ENCODE measurements around the gene ZNF462.
"Not testable (repeated sequence)": the region's sequence is repeated elsewhere in the genome, so short reads cannot be mapped to it uniquely, and the experiment has no call there.

The ZNF462 gene, protein sequence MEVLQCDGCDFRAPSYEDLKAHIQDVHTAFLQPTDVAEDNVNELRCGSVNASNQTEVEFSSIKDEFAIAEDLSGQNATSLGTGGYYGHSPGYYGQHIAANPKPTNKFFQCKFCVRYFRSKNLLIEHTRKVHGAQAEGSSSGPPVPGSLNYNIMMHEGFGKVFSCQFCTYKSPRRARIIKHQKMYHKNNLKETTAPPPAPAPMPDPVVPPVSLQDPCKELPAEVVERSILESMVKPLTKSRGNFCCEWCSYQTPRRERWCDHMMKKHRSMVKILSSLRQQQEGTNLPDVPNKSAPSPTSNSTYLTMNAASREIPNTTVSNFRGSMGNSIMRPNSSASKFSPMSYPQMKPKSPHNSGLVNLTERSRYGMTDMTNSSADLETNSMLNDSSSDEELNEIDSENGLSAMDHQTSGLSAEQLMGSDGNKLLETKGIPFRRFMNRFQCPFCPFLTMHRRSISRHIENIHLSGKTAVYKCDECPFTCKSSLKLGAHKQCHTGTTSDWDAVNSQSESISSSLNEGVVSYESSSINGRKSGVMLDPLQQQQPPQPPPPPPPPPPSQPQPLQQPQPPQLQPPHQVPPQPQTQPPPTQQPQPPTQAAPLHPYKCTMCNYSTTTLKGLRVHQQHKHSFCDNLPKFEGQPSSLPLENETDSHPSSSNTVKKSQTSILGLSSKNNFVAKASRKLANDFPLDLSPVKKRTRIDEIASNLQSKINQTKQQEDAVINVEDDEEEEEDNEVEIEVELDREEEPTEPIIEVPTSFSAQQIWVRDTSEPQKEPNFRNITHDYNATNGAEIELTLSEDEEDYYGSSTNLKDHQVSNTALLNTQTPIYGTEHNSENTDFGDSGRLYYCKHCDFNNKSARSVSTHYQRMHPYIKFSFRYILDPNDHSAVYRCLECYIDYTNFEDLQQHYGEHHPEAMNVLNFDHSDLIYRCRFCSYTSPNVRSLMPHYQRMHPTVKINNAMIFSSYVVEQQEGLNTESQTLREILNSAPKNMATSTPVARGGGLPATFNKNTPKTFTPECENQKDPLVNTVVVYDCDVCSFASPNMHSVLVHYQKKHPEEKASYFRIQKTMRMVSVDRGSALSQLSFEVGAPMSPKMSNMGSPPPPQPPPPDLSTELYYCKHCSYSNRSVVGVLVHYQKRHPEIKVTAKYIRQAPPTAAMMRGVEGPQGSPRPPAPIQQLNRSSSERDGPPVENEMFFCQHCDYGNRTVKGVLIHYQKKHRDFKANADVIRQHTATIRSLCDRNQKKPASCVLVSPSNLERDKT (N-terminal part only)

DNA sequence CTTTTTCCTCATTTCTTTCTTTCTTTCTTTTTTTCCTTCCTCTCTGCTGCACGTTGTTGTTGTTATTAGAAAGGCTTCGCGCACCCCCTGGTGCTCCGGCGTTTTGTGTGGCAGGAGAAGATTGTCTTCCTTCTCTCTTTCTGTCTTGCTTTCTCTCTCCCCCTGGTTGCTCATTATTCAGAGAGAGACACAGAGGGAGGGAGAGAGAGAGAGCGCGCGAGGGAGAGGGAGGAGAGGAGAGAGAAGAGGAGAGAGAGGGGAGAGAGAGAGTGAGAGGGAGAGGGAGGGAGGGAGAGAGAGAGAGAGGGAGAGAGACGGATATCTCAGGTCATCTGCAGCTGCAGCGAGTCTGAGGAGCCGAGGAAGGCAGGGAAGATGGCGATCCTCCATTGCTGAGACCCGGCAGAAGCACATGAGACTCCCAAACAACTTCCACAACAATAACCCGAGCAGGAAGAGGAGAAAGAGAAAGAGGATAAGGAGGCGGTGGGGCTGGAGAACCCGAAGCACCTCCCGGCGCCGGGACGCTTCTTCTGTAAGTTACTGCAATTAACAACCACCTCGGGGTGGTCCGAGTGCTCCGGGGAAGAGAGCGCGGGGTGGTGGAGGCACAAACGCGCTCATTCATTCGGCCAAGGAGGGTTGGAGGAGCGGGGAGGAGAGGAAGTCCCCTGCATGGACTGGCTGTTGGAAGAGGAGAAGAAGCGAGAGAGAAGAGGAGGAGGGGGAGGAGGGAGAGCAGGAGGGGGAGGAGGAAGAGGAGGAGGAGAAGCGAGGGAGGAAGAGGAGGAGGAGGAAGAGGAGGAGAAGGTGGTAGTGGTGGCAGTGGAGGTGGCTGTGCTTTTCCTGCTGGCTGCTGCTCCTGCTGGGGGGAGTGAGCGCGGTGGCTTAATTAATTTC, at the start of gene ZNF462:
Gene ZNF462, plus strand, starts transcription at position 346 of the 900 bp plus-strand sequence. CDS start 60,218 bp downstream, outside the sequence.
- peak; percentile 21 for DNase-seq

DNA sequence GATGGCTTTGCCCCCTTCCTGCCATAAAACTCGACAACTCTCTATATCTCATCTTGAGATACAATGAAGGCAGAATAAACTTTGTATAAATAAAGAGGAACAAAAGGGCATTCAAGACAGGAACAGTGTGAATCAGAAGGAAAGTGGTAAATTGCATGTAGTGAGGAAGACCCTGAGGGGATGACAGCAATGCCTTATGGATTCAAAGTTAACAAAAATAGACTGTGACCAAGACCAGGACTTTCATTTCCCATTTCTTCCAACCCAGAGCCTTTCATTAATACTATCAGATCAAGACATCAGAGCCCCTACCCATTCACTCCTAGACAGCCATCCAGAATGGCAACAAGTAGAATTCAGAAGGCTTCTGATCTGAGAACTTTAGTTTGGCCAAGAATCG, 46.4 kb upstream of the ZNF462 start:
- no peak for DNase-seq

DNA sequence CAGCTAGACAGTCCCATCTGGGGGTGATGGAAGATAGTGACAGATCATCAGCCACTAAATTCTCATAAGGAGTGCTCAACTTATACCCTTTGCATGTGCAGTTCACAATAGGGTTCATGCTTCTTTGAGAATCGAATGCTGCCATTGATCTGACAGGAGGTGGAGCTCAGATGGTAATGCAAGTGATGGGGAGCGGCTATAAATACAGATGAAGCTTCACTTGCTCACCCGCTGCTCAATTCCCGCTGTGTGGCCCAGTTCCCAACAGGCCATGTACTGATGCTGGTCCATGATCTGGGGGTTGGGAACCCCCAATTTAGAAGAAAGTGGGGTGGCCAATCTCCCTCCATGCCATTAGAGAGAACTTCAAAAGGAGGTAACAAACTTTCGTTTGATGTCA, 44.9 kb upstream of the ZNF462 start:
- no peak for DNase-seq

DNA sequence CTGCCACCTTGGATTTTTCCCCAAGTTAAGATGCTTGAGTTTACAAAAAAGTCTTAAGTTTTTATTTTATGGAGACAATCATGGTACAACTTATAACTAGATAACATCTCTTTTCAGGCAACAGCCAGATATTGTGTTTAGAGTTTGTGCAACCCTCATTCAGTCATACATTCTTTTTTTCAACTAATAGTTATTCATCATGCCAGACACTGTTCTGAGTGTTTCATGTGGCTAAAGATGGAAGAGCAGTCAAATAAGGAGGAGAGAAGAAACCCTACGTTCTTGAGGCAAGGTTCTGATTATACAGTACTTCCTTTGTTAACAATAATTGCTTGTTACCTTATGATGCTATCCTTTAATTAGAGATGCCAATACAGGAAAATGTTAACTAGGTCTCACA, 42.1 kb upstream of the ZNF462 start:
- DNase-seq = no peak

DNA sequence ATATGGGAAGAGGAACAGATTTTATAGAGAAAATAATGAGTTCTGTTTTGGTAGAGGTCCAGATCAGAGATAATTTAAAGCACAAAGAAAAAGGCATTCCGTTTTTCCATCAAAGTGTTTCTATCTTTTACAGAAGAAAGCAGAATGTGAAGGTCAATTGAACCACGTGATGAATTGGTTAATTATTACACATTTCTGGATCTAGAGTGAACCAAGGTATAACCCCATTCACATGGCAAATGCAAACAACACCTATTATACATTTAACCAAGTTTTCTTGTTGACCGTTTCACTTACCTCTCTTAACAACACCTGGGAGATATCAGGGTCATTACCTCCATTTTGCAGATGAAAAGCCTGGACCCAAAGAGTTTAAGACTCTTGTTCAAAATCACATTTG, 34.9 kb upstream of the ZNF462 start:
- no peak for DNase-seq

DNA sequence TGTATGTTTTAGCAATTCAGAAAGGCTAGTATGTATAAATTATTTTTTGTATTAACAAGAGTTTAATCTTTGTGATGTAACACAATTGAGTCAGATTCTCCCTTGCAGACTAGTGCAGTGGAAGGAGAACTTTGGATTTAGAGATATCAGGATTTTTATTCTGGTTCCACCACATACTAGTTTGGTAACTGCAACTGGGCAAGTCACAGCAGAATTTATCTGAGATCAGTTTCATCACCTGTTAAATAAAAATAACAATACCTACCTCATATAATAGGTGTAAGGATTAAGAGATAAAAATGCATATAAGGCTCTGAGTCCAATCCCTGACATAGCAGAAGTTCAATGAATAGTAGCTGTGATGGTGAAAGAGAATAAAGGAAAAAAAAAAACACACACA, 34.0 kb upstream of the ZNF462 start:
- no peak for DNase-seq

DNA sequence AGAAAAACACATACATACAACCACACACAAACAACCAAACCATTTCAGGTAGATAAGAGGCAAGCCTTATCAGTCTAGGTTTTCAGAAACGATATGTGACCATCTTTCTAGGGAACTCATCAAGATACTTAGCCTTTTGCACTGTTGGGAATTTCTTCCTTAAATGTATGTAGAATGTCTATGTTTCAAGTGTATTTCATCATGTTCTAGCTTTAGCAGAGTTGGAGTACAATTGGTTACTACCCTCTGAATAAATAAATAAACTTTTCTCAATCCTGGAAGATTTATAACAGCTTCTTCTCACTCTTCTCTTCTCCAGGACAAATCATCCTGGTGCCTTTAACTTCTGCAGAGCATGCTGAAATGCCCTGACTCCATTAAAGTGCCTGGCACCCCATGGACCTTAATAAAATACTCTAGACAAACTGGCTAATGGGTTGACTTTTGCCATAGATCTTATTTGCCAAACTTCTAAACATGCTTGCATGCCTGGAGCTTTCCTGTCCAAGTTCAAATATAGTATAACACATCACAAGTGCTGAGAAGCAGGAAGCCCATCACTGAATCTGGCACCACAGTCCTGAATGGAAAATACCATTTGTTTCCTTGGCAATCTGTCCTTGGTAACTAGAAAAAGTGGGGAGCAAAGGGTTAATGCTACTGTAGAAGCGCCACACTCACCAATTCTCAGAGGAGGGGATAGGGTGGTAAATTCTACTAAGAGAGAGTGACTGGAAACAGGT, 33.1 kb upstream of the ZNF462 start:
- no peak for DNase-seq

DNA sequence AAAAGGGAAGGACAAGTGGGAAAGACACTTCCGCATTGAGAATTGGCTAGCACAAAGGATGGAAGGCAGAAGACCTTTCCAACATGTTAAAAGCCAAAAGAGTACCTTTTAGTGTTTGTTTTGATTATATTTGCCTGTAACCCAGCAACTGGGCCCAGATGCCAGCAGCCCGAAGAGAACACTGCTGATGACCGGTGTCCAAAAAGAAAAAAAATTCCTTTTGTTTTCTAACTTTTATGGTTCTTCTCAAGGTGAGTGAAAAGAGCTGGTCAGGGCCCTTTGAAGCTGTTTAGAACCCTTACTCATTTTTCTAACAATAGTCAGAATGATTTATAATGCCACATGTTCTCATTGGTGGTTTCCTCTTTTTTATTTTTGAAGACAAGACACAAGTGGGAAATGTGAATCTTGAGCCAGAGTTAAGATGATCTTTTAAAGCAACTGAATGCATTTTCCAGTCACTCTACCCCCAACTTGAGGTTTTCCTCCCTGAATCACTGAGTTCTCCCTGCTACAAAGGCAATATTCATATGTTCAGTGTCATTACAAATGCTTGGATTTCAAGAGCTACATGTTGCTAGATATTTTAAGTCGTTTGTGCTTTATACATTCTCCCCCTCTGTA, 32.3 kb upstream of the ZNF462 start:
- DNase-seq = no peak

DNA sequence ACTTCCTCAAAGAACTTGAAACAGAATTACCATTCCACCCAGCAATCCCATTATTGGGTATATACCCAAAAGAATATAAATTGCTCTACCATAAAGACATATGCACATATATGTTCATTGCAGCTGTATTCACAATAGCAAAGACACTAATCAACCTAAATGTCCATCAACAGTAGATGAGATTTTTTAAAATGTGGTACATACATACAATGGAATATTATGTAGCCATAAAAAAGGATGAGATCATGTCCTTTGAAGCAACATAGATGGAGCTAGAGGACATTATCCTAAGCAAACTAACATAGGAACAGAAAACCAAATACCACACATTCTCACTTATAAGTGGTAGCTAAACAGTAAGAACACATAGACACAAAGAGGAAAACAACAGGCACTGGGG, 28.1 kb upstream of the ZNF462 start:
- no peak for DNase-seq

DNA sequence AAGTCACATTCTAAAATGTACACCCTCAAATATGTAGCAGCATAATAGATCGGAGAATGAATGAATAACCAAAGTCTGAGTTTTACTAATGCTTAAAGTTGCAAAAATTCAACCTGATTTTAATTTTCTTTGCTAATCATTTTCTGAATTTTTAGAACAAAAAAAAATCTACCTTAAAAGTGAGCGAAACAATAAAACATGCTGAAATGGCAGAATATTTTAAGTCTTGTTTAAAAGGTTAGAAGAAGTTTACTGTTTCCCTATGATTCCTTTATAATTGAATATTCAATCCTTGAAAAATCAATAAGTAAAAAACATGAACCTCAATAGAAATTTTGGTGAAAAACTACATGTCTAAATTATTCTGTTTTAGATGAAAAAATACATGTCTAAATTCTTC, 27.1 kb upstream of the ZNF462 start:
- no peak for DNase-seq

DNA sequence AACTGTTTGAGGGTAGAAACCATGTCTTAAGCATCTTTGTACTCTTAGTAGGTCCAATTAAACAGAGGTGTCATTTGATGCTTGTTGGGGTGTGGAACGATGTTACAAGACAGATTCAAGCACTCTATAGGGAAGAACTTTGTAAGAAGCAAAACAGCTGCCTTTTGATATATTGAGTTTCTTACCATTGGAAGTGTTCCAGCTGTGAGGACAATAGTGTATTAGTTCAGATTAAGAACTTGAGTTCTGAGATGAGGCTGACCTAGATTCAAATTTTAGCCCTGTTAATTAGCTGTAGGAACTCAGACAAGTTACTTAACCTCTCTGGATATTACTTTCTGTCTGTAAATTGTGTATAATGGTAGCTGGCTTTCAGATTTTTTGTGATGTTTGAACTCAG, 19.6 kb upstream of the ZNF462 start:
- no peak for DNase-seq

DNA sequence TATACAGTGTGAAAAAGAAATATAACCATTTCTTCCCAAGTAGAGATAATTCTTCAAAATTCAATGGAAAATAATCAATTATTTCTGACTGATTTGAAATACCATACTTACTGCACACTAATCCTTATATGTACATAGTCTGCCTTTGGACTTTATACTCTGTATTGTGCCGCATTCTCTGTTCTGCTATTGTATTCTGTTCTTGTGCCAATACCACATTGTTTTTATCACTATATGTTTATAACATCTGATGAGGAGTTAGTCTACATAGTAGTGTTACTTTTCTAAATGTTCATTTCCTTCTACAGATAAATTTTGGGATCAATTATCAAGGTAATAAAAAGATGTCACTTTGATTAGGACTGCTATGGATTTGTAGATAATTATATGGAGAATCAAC, 16.7 kb upstream of the ZNF462 start:
- DNase-seq = no peak

DNA sequence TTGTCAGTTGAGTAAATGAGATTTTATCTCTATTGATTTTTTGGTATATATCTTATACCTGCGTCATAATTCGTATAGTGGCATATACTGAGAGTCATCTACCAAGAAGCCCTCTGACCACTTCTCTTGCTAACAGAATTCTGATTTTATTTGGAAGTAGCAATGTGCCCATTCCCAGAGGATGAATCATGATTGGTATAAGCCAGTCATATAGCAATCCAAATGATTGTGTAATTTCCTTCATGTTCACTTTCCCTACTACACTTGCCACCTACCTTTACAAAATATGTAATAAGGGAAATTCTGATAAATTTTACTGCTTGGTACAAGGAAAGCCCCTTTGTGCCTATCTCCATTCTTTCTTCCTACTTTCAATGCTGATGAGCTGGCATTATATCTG, 16.1 kb upstream of the ZNF462 start:
- no peak for DNase-seq

DNA sequence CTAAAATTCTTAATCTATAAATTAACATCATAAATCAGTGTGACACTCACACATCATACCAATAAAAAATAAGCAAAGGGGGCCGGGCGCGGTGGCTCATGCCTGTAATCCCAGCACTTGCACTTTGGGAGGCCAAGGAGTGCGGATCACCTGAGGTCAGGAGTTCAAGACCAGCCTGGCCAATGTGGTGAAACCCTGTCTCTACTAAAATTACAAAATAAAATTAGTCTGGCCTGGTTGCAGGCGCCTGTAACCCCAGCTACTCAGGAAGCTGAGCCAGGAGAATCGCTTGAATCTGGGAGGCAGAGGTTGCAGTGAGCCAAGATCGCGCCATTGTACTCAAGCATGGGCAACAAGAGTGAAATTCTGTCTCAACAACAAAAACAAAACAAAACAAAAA, 11.3 kb upstream of the ZNF462 start:
- DNase-seq = not testable (repeated sequence)

DNA sequence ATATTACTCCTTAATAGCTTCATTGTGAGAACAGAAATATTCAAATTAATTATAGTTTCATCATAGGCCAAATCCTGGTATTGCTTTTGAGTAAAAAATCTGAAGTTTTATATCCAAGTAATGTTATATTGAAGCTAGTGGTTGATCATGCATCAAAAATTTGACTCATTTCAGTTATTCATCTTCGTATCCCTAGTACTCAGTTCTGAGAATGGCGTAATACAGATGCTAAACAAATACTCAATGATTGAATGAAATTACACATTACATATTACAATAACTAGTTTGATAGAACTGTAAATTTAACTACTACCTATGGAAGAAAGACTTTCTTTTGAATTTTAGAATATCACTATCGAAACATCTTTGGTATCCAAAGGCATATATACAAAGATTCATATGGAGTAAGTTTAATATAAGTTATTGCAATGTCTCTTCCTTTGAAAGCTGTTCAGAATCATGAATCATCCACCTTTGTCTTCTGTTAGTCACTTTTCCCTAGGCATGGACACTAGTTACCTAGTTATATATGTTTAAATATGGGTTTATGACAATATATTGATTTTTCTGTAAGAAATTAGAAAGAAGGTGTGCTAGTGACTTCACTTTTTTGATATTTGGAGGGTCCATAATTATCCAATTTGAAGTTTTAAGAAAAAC, 5.0 kb upstream of the ZNF462 start:
- no peak for DNase-seq

DNA sequence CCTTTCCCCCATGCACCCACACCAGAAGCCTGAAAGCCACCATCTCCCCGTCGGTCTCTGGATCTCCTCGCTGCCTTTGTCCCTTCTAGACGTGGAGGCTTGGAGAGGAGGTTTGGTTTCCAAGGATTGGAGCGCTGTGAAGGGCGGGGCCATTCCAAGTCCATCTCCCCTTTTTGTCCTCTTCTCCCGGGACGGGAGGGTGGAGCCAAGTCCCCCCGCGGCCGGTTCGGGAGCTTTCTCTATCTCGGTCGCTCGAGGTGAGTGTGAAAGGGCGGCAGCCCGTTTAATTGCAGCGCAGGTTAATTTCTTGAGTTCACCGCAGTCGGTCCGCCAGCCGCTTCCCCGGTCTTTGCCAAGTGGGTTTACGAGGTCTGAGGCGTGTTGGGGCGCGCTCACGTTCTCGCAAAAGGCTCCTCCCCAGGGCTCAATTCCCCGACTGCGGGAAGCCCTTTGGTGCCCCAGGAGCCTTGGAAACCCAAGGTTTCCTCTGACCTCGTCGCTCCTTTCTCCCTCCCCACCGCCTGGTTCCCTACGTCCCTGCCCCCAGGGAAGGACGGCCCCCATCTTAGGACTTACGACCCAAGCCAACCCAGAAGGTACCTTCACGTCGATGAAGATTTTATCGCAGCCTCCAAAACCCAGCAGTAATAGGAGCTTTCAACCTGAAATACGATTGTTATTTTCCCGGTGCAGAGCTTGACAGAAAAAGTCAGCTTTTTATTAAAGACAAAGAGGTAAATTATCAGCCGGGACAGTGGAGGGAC, 2.8 kb upstream of the ZNF462 start:
- DNase-seq = no peak

DNA sequence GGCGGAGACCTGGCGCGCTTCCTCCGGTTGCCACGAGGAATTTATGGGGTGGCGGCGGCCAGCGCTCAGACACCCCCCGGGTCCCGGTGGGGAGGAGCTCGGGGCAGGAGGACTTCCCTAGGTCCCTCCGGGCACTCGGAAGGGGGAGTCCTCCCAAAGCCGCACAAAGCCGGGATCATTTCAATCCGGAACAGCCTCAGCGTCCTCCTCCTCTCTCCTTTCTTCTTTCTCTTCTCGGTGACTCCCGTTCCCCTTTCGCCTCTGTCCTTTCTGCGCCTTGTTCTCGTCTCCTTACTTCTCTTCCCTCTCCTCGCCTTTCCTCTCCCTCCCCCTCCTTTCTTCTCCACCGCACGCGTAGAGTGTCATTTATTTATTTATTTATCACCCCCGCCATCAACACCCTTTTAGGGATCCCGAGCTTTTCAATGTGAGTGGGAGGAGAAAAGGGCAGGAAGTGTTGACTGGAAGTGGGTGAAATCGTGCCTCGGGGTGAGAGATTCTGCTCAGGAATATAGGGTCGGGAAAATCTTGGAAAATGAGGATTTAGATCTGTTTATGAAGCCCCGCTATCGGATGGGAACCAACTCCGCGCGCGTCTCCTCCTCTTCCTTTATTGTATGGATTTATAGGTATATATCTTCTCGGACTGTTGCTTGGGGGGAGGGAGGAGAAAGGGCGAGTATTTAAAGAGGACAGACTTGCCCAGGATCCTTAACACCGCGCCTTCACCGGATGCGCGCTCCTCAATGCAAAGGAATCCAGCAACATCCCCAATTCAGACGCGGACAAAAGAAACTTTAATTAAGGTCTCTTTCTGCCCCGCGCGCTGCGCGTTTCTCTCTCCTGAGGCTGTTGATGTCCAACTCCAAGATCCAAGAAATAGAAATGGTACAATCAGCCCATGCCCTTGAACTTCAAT, 2.0 kb upstream of the ZNF462 start:
- no peak for DNase-seq

DNA sequence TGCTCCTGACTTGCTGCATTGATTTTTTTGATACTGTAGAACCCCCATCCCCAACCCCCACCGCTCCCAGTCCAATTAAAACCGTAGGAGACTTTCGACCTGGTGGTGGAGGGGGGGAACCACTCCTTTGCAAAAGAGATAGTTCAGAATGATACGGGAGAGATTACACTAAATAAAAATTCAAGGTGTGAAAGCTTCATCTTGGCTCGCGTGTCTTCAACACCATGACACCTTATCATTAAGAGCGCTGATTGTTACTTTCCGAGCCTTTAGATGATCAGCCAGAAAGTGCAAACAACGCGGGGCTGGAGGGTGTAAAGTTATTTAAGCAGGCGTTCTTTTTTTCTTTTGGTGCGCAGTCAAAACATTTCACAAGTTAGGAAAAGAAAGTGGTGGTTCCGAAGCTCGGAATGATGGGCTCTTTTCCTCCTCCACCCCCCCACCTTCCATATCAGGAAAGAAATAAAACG, 1.3 kb upstream of the ZNF462 start:
- DNase-seq = no peak

Measured in NCI-H1694 (cell line).